AG09309 (cell line): Measurements from ENCODE around the gene PNO1.

ENCODE experiments used
- DNase-seq: peaks from one replicate; pipeline ENCODE4 v3.0.0-alpha.2; 2010; ENCODE audit warnings: low read depth
- H3K4me3 ChIP-seq: 2 replicates; pipeline ENCODE4 v1.5.1; 2011; ENCODE audit warnings: mild to moderate bottlenecking, low read depth, low read length, moderate library complexity; ENCODE audit not compliant: control insufficient read depth
- TF ChIP-seq, protein P1 (sequence below): IDR thresholded peaks from 2 replicates; pipeline ENCODE4 v1.5.1; 2011; ENCODE audit warnings: mild to moderate bottlenecking, low read depth, low read length, inconsistent platforms; ENCODE audit not compliant: insufficient read depth, control insufficient read depth; ENCODE audit errors: missing control alignments

The PNO1 gene

DNA sequence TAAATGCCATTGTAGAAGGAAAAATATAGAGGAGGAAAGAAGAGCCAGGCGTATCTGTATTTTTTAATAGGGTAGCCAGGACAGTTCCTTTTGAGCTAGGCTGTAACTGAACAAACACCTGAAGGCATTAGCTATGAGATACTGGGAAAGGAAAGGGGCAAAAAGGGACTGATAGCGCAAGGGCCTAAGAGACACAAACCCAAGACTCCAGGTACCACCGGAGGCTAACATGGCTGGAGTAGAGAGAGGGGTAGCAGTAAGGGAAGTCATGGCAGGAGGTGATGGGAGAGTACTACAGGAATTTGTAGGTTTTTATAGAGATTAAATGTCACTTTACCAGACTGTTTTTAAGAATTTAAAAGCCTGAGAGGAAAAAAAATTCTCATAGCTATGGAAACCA, 20.7 kb downstream of the PNO1 start:
- DNase-seq = no peak
- no peak overlapping the region for H3K4me3 ChIP-seq
- TF ChIP-seq, protein P1, sequence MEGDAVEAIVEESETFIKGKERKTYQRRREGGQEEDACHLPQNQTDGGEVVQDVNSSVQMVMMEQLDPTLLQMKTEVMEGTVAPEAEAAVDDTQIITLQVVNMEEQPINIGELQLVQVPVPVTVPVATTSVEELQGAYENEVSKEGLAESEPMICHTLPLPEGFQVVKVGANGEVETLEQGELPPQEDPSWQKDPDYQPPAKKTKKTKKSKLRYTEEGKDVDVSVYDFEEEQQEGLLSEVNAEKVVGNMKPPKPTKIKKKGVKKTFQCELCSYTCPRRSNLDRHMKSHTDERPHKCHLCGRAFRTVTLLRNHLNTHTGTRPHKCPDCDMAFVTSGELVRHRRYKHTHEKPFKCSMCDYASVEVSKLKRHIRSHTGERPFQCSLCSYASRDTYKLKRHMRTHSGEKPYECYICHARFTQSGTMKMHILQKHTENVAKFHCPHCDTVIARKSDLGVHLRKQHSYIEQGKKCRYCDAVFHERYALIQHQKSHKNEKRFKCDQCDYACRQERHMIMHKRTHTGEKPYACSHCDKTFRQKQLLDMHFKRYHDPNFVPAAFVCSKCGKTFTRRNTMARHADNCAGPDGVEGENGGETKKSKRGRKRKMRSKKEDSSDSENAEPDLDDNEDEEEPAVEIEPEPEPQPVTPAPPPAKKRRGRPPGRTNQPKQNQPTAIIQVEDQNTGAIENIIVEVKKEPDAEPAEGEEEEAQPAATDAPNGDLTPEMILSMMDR = no peak

DNA sequence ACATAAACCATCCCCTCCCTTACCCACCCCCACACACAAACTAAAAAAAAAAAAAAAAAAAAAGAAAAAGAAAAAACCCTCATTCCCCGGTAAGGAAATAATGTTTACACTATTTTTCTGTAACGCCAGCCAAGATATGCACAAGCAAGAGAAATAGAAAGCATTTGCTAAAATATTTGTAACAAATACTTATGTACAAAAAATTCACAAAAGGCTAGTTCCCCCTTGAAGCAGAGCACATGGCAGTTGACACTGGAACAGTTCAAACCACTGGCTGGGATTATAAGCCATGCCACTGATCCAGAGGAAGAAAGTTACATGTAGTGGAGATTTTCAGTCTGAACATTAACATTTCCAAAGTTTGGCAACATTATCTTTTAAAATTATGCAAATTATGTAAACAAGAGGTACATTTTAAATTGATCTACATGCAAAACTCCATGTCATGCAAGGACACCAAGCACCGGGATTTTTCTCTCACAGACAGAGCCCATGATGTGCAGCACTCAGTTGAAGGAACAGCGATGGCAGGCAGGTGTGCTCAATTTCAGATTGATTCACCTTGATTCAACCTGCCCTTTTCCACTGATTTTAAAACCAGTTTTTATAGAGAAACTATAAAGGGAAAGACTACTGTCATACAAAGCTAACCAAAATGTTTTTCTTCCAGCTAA, 21.4 kb downstream of the PNO1 start:
- no peak for DNase-seq

DNA sequence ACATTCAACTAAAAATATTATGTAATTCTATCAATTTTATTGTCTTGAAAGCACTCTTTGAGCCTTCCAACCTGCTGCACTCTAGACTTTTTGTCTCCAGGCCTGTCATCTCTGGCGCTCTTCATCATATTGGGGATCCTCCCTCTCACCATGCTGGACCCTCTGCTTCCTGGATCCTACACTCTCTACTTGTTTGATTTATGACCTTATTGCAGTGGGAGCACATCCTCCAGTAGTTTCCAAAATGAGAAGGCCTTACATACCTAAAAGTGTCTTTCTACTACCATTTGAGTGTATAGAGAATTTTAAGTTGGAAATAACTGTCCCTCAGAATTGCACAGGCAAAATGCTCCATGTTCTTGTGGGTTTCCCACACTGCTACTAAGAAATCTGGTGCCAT, 25.2 kb downstream of the PNO1 start:
- H3K4me3 ChIP-seq = no peak overlapping the region
- TF ChIP-seq, protein P1 = no peak
- no peak for DNase-seq

More for the DNA sequence above, 21.4 kb downstream of the PNO1 start:
- TF ChIP-seq, protein P1 = no peak
- H3K4me3 ChIP-seq = no peak overlapping the region

DNA sequence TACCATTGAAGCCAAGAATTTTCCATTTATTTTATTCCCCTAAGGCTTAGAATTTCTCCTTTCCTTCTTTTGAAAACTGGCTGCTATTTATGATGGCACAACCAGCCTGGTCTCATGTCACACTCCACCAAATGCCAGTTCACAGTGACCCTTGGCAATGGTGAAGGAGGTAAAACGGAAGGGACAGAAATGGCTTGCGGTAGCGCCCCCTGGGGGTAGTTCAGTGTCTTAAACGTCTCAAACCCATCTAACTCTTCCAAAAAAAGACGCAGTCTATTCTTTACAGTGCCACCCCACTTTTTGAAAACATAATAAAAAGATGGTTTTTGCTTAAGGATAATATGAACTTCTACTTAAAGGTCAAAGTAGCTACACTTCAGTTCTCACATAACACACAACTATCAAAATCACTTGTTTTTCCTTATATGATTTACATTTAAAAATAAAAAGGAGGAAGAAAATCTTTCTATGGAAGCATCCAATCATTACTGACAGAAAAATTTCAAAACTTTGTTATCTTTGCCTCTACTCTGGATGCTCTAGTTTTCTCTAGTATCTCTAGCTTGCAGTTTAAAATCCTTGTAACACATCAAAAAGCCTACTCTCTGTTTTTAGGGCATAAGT, 28.0 kb downstream of the PNO1 start:
- H3K4me3 ChIP-seq = no peak overlapping the region
- TF ChIP-seq, protein P1 = peak; percentile 68
- DNase-seq = no peak

DNA sequence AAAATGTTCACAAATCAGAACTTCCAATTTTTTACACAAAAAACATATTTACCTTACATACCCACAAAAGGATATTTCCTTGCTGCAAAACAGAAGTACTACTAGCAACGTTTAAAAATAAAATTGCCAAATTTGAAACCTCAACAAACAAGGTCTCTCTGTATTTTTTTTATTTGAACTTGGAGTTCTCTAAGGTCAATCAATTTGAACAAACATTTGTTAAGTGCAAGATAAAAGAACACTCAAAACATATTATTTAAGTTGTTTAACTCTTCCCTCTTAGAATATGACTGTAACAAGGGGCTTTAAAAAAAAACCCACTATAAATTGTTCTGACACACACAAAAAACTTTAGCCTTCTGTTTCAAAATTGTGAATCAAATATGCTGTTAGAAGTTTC, 29.6 kb downstream of the PNO1 start:
- TF ChIP-seq, protein P1 = no peak
- H3K4me3 ChIP-seq = no peak overlapping the region
- no peak for DNase-seq

DNA sequence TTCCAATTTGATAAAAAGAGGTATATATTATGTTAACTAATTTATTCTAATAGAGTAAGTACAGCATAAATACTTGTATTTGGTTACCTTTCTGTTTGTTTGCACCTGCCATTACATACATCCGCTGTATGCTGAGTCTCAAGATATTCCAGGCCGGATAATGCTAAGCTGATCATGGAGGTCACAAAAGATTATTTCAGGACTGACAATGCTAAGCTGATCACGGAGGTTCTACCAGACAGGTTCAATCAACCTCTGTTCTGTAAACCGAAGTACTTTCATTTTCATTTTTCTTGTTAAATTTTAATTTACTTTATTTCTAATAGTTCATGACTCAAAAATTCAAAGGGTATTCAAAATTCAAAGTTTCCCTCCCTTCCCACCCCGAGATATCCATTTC, 31.1 kb downstream of the PNO1 start:
- TF ChIP-seq, protein P1 = no peak
- DNase-seq = no peak
- no peak overlapping the region for H3K4me3 ChIP-seq
